Sigmoid colon (tissue), 7 donors: ENCODE data around the gene AKR1B15. TPM values are rescaled to one million over a fixed set of nuclear protein-coding genes. Genes with fewer than 3 reads are reported as not detected.

Experiments used
- DNase-seq: peaks from one replicate; pipeline ENCODE4 v3.0.0-alpha.2; 2019
- H3K27ac ChIP-seq, 4 donors: fragments of 200-600 bp; sonication (generic); one replicate each; pipeline ENCODE4 v1.5.1; 2016 to 2019; ENCODE audit warnings: mild to moderate bottlenecking in 1 of 4
- H3K27me3 ChIP-seq, 3 donors: fragments of 200-600 bp; sonication (generic); one replicate each; pipeline ENCODE4 v1.5.1; 2019; ENCODE audit warnings: mild to moderate bottlenecking in 1 of 3
- H3K36me3 ChIP-seq, 4 donors: fragments of 200-600 bp; sonication (generic); one replicate each; pipeline ENCODE4 v1.5.1; 2016 to 2019
- H3K4me1 ChIP-seq, 4 donors: fragments of 200-600 bp; sonication (generic); one replicate each; pipeline ENCODE4 v1.5.1; 2017 to 2019
- H3K4me3 ChIP-seq, 4 donors: fragments of 200-600 bp; sonication (generic); one replicate each; pipeline ENCODE4 v1.5.1; 2017 to 2019; ENCODE audit warnings: mild to moderate bottlenecking in 2 of 4, moderate library complexity in 1 of 4
- H3K9me3 ChIP-seq, 4 donors: fragments of 200-600 bp in 3 of 4; sonication (generic) in 3 of 4; one replicate each; pipeline versions ENCODE4 v1.5.1 to v1.6.1; 2013 to 2019
- EP300 ChIP-seq, 4 donors: sonication (generic); formaldehyde crosslinking; IDR thresholded peaks; one replicate each; pipeline ENCODE4 v1.6.1; 2017; ENCODE audit warnings: antibody characterized with exemption in 4 of 4
- POLR2A ChIP-seq, 2 donors: fragments of 450-650 bp; IDR thresholded peaks; one replicate each; pipeline ENCODE4 v1.6.1; 2016; ENCODE audit warnings: antibody characterized with exemption in 2 of 2, mild to moderate bottlenecking in 2 of 2, moderate library complexity in 2 of 2
- POLR2AphosphoS5 ChIP-seq, 4 donors: sonication (generic); formaldehyde crosslinking; IDR thresholded peaks; one replicate each; pipeline ENCODE4 v1.6.1; 2017; ENCODE audit warnings: antibody characterized with exemption in 4 of 4
- WGBS, 2 donors: extraction: QIAGEN DNeasy Blood & Tissue Kit; methylation state at CpG; one replicate each; pipeline ENCODE4 v1.1.7; 2013; 5-methylcytosine and 5-hydroxymethylcytosine counted together
- intact Hi-C: fragments of 100-400 bp; cut with DNase I; formaldehyde crosslinking; loops from one replicate; pipeline ENCODE4 v1.15.1; 2023
- polyA plus RNA-seq, 3 donors: library from polyadenylated mRNA; stranded (reverse); fragments of 200-250 nt; gene quantifications; one replicate each; pipeline ENCODE4 v1.2.3, GENCODE V29; 2013
- total RNA-seq, 4 donors: library from RNA; depleted of rRNA; stranded (reverse); fragments of >200 nt; gene quantifications; one replicate each; pipeline ENCODE4 v1.1.0, GENCODE V29; 2016
- TF ChIP-seq, protein P1 (sequence below), 4 experiments: fragments of 450-650 bp in 3 of 4; fragments of 200-600 bp in 1 of 4; IDR thresholded peaks; one replicate each; pipeline ENCODE4 v1.5.1; 2016 to 2019; ENCODE audit warnings: antibody characterized with exemption in 4 of 4, mild to moderate bottlenecking in 3 of 4, moderate library complexity in 2 of 4
- donor health status: healthy with polysubstance abuse.
- donor health status: Bipolar disorder and iron deficiency.
- donor health status: healthy.

The AKR1B15 gene
- total and polyA plus RNA-seq, 7 donors, result 0.22 TPM; not detected in 6

- H3K4me1 ChIP-seq, result no peaks in the 10 kb centered on the region
- H3K4me3 ChIP-seq, result no peak overlapping the region
- intact Hi-C loops, result no loop called here
- no peaks in the 10 kb centered on the region for H3K9me3 ChIP-seq
- no peak for TF ChIP-seq POLR2A (IDR thresholded peaks at IDR 0.05)
- TF ChIP-seq, protein P1, sequence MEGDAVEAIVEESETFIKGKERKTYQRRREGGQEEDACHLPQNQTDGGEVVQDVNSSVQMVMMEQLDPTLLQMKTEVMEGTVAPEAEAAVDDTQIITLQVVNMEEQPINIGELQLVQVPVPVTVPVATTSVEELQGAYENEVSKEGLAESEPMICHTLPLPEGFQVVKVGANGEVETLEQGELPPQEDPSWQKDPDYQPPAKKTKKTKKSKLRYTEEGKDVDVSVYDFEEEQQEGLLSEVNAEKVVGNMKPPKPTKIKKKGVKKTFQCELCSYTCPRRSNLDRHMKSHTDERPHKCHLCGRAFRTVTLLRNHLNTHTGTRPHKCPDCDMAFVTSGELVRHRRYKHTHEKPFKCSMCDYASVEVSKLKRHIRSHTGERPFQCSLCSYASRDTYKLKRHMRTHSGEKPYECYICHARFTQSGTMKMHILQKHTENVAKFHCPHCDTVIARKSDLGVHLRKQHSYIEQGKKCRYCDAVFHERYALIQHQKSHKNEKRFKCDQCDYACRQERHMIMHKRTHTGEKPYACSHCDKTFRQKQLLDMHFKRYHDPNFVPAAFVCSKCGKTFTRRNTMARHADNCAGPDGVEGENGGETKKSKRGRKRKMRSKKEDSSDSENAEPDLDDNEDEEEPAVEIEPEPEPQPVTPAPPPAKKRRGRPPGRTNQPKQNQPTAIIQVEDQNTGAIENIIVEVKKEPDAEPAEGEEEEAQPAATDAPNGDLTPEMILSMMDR (IDR thresholded peaks at IDR 0.05), result no peak
- no peak for TF ChIP-seq POLR2AphosphoS5 (IDR thresholded peaks at IDR 0.05)
- TF ChIP-seq EP300 (IDR thresholded peaks at IDR 0.05), result no peak
- no peak overlapping the region for H3K27ac ChIP-seq
- no peak for DNase-seq
- WGBS, 2 donors, result 71 to 86% methylated on average over 2 of the region's 2 CpGs
- H3K36me3 ChIP-seq, result no peaks in the 10 kb centered on the region
- no peaks in the 10 kb centered on the region for H3K27me3 ChIP-seq
Measured at GRCh38 chr7:134571101-134571500, 22.2 kb downstream of the AKR1B15 start.

- no peak overlapping the region for H3K4me3 ChIP-seq
- no peaks in the 10 kb centered on the region for H3K4me1 ChIP-seq
- H3K36me3 ChIP-seq, result no peaks in the 10 kb centered on the region
- intact Hi-C loops, result no loop called here
- no peaks in the 10 kb centered on the region for H3K9me3 ChIP-seq
- no peak for DNase-seq
- TF ChIP-seq, protein P1 (IDR thresholded peaks at IDR 0.05), result no peak
- TF ChIP-seq POLR2AphosphoS5 (IDR thresholded peaks at IDR 0.05) (no peak), EP300 (IDR thresholded peaks at IDR 0.05) (no peak), POLR2A (IDR thresholded peaks at IDR 0.05) (no peak)
- no peak overlapping the region for H3K27ac ChIP-seq
- WGBS, 2 donors, result 87 to 88% methylated on average over 6 of the region's 6 CpGs
- H3K27me3 ChIP-seq, result no peaks in the 10 kb centered on the region
Measured at GRCh38 chr7:134571746-134572461, 23.0 kb downstream of the AKR1B15 start.

DNA sequence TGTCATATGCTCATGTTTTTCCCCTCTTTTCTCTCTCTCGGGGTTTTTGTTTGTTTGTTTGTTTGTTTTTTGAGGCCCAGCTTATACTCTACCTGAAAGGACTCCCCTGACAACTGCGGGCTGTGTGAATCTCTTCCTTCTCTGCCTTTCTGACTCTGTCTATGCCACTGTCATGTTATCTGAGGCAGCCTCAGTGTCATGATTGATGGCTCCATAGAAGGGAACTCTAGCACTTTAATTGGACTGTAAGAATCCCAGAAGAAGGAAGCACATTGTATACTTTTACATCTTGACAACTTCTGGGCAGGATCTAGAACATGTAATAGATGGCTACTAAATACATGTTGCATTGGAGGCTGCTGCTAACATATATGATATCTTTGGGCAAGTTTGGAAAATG lies 25.4 kb downstream of the AKR1B15 start:
- Histone ChIP-seq H3K27ac (no peak overlapping the region), H3K36me3 (no peaks in the 10 kb centered on the region), H3K4me3 (no peak overlapping the region), H3K9me3 (no peaks in the 10 kb centered on the region), H3K4me1 (no peaks in the 10 kb centered on the region), H3K27me3 (no peaks in the 10 kb centered on the region)
- DNase-seq, result no peak
- TF ChIP-seq POLR2A (IDR thresholded peaks at IDR 0.05) (no peak), EP300 (IDR thresholded peaks at IDR 0.05) (no peak), POLR2AphosphoS5 (IDR thresholded peaks at IDR 0.05) (no peak)
- TF ChIP-seq, protein P1 (IDR thresholded peaks at IDR 0.05), result no peak
- 56 to 64% methylated on average over 2 of the region's 2 CpGs for WGBS, 2 donors
- intact Hi-C loops, result no loop called here

- Histone ChIP-seq H3K27ac (no peak overlapping the region), H3K4me1 (no peaks in the 10 kb centered on the region), H3K36me3 (no peaks in the 10 kb centered on the region), H3K27me3 (no peaks in the 10 kb centered on the region), H3K4me3 (no peak overlapping the region), H3K9me3 (no peaks in the 10 kb centered on the region)
- 66 to 82% methylated on average over 1 of the region's 1 CpG for WGBS, 2 donors
- TF ChIP-seq POLR2A (IDR thresholded peaks at IDR 0.05) (no peak), POLR2AphosphoS5 (IDR thresholded peaks at IDR 0.05) (no peak), EP300 (IDR thresholded peaks at IDR 0.05) (no peak)
- TF ChIP-seq, protein P1 (IDR thresholded peaks at IDR 0.05), result no peak
- DNase-seq, result no peak
- intact Hi-C loops, result no loop called here
Measured at GRCh38 chr7:134584290-134584689, 35.4 kb downstream of the AKR1B15 start.

DNA sequence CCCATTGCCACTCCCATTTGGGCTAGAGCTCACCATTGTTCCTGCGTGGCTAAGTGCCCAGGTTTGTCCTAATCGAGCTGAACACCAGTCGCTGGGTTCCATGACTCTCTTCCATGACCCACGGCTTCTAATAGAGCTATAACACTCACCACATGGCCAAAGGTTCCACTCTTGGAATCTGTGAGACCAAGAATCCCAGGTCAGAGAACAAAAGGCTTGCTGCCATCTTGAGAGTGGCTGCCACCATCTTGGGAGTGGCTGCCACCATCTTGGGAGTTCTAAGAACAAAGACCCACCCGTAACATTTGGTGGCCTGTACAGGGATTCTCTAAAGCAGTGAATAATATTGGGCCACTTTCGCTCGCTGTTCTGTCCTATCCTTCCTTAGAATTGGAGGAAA lies 37.0 kb downstream of the AKR1B15 start:
- no peak for TF ChIP-seq POLR2A (IDR thresholded peaks at IDR 0.05)
- no peak for TF ChIP-seq EP300 (IDR thresholded peaks at IDR 0.05)
- no peak for TF ChIP-seq POLR2AphosphoS5 (IDR thresholded peaks at IDR 0.05)
- intact Hi-C loops, result no loop called here

More for the DNA sequence above, 37.0 kb downstream of the AKR1B15 start:
- Histone ChIP-seq H3K9me3 (no peaks in the 10 kb centered on the region), H3K27ac (no peak overlapping the region), H3K4me1 (no peaks in the 10 kb centered on the region), H3K36me3 (no peaks in the 10 kb centered on the region), H3K27me3 (no peaks in the 10 kb centered on the region), H3K4me3 (no peak overlapping the region)
- 86 to 90% methylated on average over 7 of the region's 7 CpGs for WGBS, 2 donors
- no peak for DNase-seq
